ENCODE results near the gene CEBPG.

DNA sequence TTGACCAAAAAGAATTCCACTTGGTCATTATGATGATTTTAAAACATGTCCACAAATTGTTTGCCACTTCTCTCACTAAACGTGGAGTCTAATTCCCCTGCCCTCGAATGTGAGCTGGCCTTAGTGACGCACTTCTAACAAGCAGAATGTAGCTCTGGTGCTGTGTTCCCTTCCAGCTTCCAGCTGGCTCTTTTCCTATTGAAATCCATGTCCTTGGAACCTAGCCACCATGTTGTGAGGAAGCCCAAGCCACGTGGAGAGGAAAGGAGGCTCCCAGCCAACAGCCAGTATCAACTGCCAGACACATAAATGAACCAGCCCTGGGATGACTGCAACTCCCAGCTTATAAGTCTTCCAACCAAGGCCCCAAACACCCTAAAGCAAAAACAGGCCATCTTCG lies 47.6 kb upstream of the CEBPG start:
- no peak for TF ChIP-seq RAD21 (CRISPR knock-in tag; conservative IDR thresholded peaks at IDR 0.05 in 1 of 2, IDR thresholded peaks at IDR 0.05 in 1 of 2)
- TF ChIP-seq ATF7 (IDR thresholded peaks at IDR 0.05) = no peak
- no peak for TF ChIP-seq ESRRA (IDR thresholded peaks at IDR 0.05; ENCODE audit: borderline replicate concordance, low read depth)
- TF ChIP-seq ZNF586 (CRISPR knock-in tag; conservative IDR thresholded peaks at IDR 0.05) = no peak
- no peak for TF ChIP-seq NFIC (IDR thresholded peaks at IDR 0.05)
- no peak for TF ChIP-seq PTBP1 (IDR thresholded peaks at IDR 0.05; ENCODE audit: low read depth, low read length)
- TF ChIP-seq, protein P1, sequence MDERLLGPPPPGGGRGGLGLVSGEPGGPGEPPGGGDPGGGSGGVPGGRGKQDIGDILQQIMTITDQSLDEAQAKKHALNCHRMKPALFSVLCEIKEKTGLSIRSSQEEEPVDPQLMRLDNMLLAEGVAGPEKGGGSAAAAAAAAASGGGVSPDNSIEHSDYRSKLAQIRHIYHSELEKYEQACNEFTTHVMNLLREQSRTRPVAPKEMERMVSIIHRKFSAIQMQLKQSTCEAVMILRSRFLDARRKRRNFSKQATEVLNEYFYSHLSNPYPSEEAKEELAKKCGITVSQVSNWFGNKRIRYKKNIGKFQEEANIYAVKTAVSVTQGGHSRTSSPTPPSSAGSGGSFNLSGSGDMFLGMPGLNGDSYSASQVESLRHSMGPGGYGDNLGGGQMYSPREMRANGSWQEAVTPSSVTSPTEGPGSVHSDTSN (CRISPR knock-in tag; IDR thresholded peaks at IDR 0.05; ENCODE audit: low read depth) = no peak
- TF ChIP-seq, protein P1 (tag; conservative IDR thresholded peaks at IDR 0.05; ENCODE audit: low read depth) = no peak
- TF ChIP-seq MAFG (tag; conservative IDR thresholded peaks at IDR 0.05) = no peak

Measured in K562 (cell line).